ENCODE measurements around the gene SLC46A1.
"Not testable (repeated sequence)": the region's sequence is repeated elsewhere in the genome, so short reads cannot be mapped to it uniquely, and the experiment has no call there.

DNA sequence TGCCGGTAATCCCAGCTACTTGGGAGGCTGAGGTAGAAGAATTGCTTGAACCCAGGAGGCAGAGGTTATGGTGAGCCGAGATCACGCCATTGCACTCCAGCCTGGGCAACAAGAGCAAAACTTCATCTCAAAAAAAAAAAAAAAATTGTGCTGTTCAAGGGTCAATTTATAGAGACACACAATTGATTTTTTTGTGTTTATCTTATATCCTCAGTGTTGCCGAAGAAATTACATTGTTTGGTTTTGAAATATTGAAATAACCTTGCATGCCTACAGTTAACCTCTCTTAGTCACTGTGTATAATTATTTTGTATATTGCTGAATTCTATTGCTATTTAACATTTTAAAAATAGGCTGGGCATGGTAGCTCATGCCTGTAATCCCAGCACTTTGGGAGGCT is 22.0 kb upstream of the SLC46A1 start:
- TF ChIP-seq, protein P1, sequence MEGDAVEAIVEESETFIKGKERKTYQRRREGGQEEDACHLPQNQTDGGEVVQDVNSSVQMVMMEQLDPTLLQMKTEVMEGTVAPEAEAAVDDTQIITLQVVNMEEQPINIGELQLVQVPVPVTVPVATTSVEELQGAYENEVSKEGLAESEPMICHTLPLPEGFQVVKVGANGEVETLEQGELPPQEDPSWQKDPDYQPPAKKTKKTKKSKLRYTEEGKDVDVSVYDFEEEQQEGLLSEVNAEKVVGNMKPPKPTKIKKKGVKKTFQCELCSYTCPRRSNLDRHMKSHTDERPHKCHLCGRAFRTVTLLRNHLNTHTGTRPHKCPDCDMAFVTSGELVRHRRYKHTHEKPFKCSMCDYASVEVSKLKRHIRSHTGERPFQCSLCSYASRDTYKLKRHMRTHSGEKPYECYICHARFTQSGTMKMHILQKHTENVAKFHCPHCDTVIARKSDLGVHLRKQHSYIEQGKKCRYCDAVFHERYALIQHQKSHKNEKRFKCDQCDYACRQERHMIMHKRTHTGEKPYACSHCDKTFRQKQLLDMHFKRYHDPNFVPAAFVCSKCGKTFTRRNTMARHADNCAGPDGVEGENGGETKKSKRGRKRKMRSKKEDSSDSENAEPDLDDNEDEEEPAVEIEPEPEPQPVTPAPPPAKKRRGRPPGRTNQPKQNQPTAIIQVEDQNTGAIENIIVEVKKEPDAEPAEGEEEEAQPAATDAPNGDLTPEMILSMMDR (IDR thresholded peaks at IDR 0.05; ENCODE audit: low read depth, low read length): not testable (repeated sequence)
- TF ChIP-seq EZH2phosphoT487 (IDR thresholded peaks at IDR 0.05; ENCODE audit: low read depth): not testable (repeated sequence)
